Right lobe of liver (tissue), 6 donors: ENCODE measurements around the gene MINDY1. TPM values are rescaled to one million over a fixed set of nuclear protein-coding genes. Genes with fewer than 3 reads are reported as not detected.
A peak's percentile ranks its signal among the peaks of the same experiment; 100 is the strongest.

Experiments
- ATAC-seq, 4 donors: fragments of 200-7000 bp; cut with Tn5 transposase; one replicate each; pipeline ENCODE4 v1.9.1; 2020; ENCODE audit warnings: mild to moderate bottlenecking in 4 of 4, moderate library complexity in 4 of 4
- DNase-seq, 3 donors: peaks; one replicate each; pipeline ENCODE4 v3.0.0-alpha.2; 2020
- H3K27ac ChIP-seq, 3 donors: fragments of 200-600 bp; one replicate each; pipeline ENCODE4 v1.8.0; 2022
- H3K27me3 ChIP-seq, 2 donors: fragments of 200-600 bp; one replicate each; pipeline ENCODE4 v1.8.0; 2022
- H3K36me3 ChIP-seq, 4 donors: fragments of 200-600 bp; sonication (generic) in 1 of 4; one replicate each; pipeline versions ENCODE4 v1.5.1 to v1.8.0; 2017 to 2022; ENCODE audit warnings: control low read depth in 1 of 4
- H3K4me1 ChIP-seq, 4 donors: fragments of 200-600 bp; sonication (generic) in 1 of 4; one replicate each; pipeline versions ENCODE4 v1.5.1 to v1.8.0; 2017 to 2022; ENCODE audit warnings: control low read depth in 1 of 4
- H3K4me3 ChIP-seq, 3 donors: fragments of 200-600 bp; one replicate each; pipeline ENCODE4 v1.8.0; 2022
- H3K9me3 ChIP-seq, 4 donors: fragments of 200-600 bp; sonication (generic) in 1 of 4; one replicate each; pipeline versions ENCODE4 v1.5.1 to v1.8.0; 2017 to 2022; ENCODE audit warnings: control low read depth in 1 of 4
- POLR2A ChIP-seq: fragments of 450-650 bp; IDR thresholded peaks from one replicate; pipeline ENCODE4 v1.6.1; 2017; ENCODE audit warnings: antibody characterized with exemption, mild to moderate bottlenecking
- WGBS: methylation state at CpG from one replicate; pipeline ENCODE4 v1.1.6; 2018; ENCODE audit warnings: low coverage, low lambda C conversion rate; ENCODE audit not compliant: insufficient coverage; ENCODE audit errors: missing lambda C conversion rate; 5-methylcytosine and 5-hydroxymethylcytosine counted together
- intact Hi-C, 2 donors: fragments of 100-400 bp; cut with DNase I; formaldehyde crosslinking; loops; one replicate each; pipeline versions ENCODE4 v1.11.2 to v1.14.1; 2022
- total RNA-seq, 6 experiments: library from RNA; depleted of rRNA in 2 of 6; stranded (reverse); fragments of >200 nt in 2 of 6; fragmentation: NEBNext Ultra II Directional in 3 of 6; extraction: Animal tissue kit (Norgen Biotek cat#: 25700) in 3 of 6; gene quantifications; one replicate each; pipeline versions ENCODE4 v1.1.0 to v1.2.4, GENCODE V29; 2016 to 2023
- TF ChIP-seq, protein P1 (sequence below), 4 donors: fragments of 200-600 bp in 3 of 4; fragments of 450-650 bp in 1 of 4; IDR thresholded peaks; one replicate each; pipeline versions ENCODE4 v1.5.1 to v1.8.0; 2016 to 2022; ENCODE audit warnings: antibody characterized with exemption in 4 of 4, mild to moderate bottlenecking in 2 of 4
- donor health status: DM: no; HTN: yes; CAD: no.
- donor health status: DM: no; HTN: no; CAD: no.
- donor health status: DM: no; HTN: no; CAD: no.
- donor health status: DM: no; HTN: yes; CAD: no.
- donor health status: DM: no; HTN: yes; CAD: no.

Gene MINDY1
- total RNA-seq, 6 experiments from 2014 or later: 10.1 to 19.7 (median 15.4) TPM

DNA sequence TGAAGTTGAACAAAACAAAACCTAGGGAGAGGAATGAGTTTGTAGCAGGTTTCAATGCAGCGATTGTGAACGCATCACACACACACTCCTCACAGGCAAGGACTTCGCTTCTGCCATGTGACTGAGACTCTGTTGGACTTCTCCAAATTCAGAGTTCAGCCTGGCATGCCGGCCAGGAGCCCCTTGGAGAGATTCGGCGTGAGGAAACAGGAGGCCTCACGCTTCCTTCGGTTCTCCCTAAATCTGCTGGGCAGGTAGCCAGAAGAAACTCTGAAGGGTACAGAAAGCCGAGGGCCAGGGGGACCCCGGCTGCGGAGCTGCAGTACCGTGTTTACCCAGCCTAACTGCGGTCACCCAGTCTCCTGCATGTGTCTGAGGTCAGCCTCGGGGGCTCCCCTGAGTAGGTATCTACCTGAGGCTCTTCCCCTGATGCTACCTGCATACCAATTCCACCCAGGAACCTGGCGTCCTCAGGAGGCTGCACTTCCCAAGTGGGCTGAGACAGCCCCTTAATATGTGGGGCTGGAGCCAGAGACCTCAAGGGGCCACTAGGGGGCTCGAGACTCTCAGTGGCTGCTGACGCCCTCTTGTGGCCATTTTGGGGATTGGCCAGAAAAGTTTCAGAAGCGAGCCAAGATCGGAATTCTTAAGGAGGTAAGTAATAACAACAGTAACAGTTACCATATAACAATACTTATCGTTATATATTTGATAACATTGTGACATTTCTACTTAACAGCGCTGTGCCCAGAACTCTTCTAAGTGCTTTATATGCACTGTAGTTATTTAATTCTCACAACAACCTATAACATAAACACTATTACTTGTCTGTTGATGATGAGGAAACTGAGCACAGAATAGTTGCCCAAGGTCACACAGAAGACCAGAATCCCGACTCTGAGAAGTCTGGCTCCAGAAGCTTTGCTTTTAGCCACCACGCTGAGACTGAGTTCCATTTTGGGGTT is 27.3 kb downstream of the MINDY1 start:
- 8% methylated on average over 19 of the region's 23 CpGs for WGBS
- H3K27ac ChIP-seq: peak overlapping the region; percentile 43 to 68 (median 56)
- H3K9me3 ChIP-seq: no peaks in the 10 kb centered on the region
- no peaks in the 10 kb centered on the region for H3K27me3 ChIP-seq
- H3K4me1 ChIP-seq: peaks cover 0 to 64% (median 26%) of the 10 kb centered on the region in 4 donors
- H3K36me3 ChIP-seq: no peaks in the 10 kb centered on the region
- intact Hi-C loops: loop anchor here in 1 of 2 donors (10.0 kb wide), 1 partner anchor 45 kb away; no protein-coding TSS in a partner anchor
- TF ChIP-seq, protein P1, sequence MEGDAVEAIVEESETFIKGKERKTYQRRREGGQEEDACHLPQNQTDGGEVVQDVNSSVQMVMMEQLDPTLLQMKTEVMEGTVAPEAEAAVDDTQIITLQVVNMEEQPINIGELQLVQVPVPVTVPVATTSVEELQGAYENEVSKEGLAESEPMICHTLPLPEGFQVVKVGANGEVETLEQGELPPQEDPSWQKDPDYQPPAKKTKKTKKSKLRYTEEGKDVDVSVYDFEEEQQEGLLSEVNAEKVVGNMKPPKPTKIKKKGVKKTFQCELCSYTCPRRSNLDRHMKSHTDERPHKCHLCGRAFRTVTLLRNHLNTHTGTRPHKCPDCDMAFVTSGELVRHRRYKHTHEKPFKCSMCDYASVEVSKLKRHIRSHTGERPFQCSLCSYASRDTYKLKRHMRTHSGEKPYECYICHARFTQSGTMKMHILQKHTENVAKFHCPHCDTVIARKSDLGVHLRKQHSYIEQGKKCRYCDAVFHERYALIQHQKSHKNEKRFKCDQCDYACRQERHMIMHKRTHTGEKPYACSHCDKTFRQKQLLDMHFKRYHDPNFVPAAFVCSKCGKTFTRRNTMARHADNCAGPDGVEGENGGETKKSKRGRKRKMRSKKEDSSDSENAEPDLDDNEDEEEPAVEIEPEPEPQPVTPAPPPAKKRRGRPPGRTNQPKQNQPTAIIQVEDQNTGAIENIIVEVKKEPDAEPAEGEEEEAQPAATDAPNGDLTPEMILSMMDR (IDR thresholded peaks at IDR 0.05): peak; percentile 99 to 100 (median 100)
- no peak for TF ChIP-seq POLR2A
- DNase-seq (peak; percentile 76 to 83 (median 81)), ATAC-seq (peak; percentile 31 to 47 (median 36))
- H3K4me3 ChIP-seq: peak overlapping the region; percentile 18 to 43 (median 30)

GRCh38 chr1:150976879-150977694 is 29.6 kb downstream of the MINDY1 start:
- 18% methylated on average over 9 of the region's 11 CpGs for WGBS
- intact Hi-C loops: no loop called here
- ATAC-seq (peak; percentile 54 to 70 (median 62)), DNase-seq (peak; percentile 89 to 94 (median 92))
- H3K27me3 ChIP-seq: no peaks in the 10 kb centered on the region
- H3K4me1 ChIP-seq: peaks cover 0 to 60% (median 25%) of the 10 kb centered on the region in 4 donors
- H3K27ac ChIP-seq: peak overlapping the region; percentile 66 to 70 (median 69)
- H3K4me3 ChIP-seq: no peak overlapping the region
- TF ChIP-seq, protein P1 (IDR thresholded peaks at IDR 0.05): no peak
- TF ChIP-seq POLR2A: peak; percentile 88
- H3K36me3 ChIP-seq: no peaks in the 10 kb centered on the region
- no peaks in the 10 kb centered on the region for H3K9me3 ChIP-seq

- Histone ChIP-seq H3K36me3 (no peaks in the 10 kb centered on the region), H3K27me3 (no peaks in the 10 kb centered on the region), H3K27ac (peak overlapping the region; percentile 66 to 70 (median 69)), H3K9me3 (no peaks in the 10 kb centered on the region), H3K4me3 (no peak overlapping the region), H3K4me1 (peaks cover 0 to 59% (median 25%) of the 10 kb centered on the region in 4 donors)
- intact Hi-C loops: no loop called here
- 81% methylated on average over 6 of the region's 9 CpGs for WGBS
- ATAC-seq: no peak
- no peak for TF ChIP-seq POLR2A
- DNase-seq: no peak
These were observed 30.3 kb downstream of the MINDY1 start for GRCh38 chr1:150976401-150976821.

DNA sequence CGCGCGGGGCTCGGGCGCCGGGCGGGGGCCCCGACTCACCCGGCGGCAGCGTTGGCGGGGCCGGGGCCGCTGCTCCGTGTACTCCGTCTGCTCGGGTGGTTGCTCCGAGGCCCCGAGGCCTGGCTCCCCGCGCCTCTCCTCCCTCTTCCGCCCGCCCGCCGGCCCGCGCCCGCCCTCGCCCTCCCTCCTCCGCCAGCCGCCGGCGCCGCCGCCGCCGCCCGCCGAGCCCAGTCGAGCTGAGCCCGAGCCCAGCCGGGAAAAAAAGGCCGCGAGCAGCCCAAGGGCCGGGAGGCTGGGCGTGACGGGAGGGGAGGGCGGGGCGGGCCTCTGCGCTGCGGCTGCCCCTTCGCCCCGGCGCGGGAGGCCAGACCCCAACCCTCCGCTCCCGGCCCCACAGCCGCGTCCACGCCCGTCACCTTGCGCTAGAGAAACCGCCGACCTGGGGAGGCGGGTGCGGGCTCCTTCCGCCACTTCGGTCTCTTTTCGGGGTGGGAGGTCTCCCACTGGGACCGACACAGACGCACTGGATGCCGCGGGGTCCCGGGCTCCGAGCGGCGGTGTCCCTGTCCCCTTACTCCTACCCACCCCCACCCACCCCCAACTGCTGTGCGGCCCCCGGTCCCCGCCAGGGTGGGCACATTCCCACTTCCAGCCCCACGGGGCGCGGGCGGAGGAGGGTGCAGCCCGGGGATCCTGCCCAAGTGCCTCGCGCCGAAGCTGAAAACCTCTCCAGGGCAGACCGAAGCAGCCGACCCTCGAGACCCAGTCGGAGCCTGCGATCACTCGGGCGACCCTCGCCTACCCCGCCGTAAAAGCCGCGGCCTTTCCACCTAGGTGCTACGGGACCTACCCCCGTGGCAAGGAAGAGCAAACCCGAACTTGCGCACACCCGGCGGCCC is 31.9 kb downstream of the MINDY1 start, which contains the start of gene CERS2:
Gene CERS2, minus strand, starts transcription at position 256 of the 899 bp plus-strand sequence. CDS start 5,745 bp downstream, outside the sequence.
- intact Hi-C loops: no loop called here
- TF ChIP-seq, protein P1 (IDR thresholded peaks at IDR 0.05): no peak
- TF ChIP-seq POLR2A: peak; percentile 83
- Histone ChIP-seq H3K36me3 (no peaks in the 10 kb centered on the region), H3K4me3 (peak within 1 kb of the TSS; percentile 68 to 89 (median 81)), H3K27me3 (no peaks in the 10 kb centered on the region), H3K9me3 (no peaks in the 10 kb centered on the region), H3K4me1 (peaks cover 0 to 58% (median 24%) of the 10 kb centered on the region in 4 donors), H3K27ac (peak within 1 kb of the TSS; percentile 90 to 97 (median 92))
- ATAC-seq (peak; percentile 14 to 52 (median 46)), DNase-seq (peak; percentile 86 to 89 (median 87))
- WGBS: 0% methylated on average over 8 of the region's 106 CpGs
